ENCODE measurements around the gene GSK3A. TPM values are rescaled to one million over a fixed set of nuclear protein-coding genes. Genes with fewer than 3 reads are reported as not detected.
"Not testable (repeated sequence)": the region's sequence is repeated elsewhere in the genome, so short reads cannot be mapped to it uniquely, and the experiment has no call there.

GSK3A gene
- total RNA-seq, 1 donor, result 18.3 TPM

DNA sequence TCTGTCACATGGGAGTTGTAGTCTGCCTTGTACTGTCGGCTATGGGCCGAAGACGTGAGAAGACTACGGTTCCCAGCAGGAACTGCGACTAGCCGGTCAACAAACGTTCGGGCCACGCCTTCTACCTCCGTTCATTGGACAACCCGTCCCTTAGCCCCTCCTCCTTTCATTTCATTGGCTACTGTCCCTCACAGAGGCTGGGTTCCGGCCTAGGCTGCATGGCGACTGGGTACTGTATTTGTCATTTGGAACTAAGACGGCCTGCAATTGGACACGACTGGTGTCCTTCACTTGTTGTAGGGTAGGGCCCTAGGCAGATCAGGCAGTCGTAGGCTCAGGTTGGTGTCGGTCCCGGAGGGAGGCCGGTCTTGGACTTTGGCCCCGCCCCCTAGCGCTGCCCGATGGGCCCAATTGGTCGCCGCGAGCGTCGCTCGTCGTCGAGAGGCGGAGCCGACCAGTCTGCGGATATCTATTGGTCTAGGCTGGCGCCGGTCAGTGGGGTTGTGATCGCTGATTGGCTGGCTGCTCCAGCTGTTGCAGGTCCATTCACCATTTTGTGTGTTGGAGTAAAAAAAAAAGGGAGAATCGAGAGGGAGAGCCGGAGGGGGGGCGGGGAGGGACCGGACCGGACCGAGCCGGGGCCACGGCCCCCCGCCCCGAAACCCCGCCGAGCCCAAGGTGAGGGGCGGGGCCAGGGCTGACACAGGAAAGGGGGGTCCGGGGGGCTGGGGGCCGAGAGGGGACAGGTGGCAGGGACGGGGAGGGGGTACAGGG, 26.5 kb upstream of the GSK3A start, which contains the start of gene CIC:
TSS of gene CIC (plus strand) at position 549 of the 774 bp plus-strand sequence. CDS start 2,532 bp downstream, outside the sequence.
- peak; percentile 100 for DNase-seq (ENCODE audit: low read depth)
- H3K4me3 ChIP-seq (ENCODE audit: low read depth, low read length), result peak within 1 kb of the TSS; percentile 95
- TF ChIP-seq, protein P1, sequence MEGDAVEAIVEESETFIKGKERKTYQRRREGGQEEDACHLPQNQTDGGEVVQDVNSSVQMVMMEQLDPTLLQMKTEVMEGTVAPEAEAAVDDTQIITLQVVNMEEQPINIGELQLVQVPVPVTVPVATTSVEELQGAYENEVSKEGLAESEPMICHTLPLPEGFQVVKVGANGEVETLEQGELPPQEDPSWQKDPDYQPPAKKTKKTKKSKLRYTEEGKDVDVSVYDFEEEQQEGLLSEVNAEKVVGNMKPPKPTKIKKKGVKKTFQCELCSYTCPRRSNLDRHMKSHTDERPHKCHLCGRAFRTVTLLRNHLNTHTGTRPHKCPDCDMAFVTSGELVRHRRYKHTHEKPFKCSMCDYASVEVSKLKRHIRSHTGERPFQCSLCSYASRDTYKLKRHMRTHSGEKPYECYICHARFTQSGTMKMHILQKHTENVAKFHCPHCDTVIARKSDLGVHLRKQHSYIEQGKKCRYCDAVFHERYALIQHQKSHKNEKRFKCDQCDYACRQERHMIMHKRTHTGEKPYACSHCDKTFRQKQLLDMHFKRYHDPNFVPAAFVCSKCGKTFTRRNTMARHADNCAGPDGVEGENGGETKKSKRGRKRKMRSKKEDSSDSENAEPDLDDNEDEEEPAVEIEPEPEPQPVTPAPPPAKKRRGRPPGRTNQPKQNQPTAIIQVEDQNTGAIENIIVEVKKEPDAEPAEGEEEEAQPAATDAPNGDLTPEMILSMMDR (IDR thresholded peaks at IDR 0.05; ENCODE audit: insufficient read depth, low read length), result no peak

DNA sequence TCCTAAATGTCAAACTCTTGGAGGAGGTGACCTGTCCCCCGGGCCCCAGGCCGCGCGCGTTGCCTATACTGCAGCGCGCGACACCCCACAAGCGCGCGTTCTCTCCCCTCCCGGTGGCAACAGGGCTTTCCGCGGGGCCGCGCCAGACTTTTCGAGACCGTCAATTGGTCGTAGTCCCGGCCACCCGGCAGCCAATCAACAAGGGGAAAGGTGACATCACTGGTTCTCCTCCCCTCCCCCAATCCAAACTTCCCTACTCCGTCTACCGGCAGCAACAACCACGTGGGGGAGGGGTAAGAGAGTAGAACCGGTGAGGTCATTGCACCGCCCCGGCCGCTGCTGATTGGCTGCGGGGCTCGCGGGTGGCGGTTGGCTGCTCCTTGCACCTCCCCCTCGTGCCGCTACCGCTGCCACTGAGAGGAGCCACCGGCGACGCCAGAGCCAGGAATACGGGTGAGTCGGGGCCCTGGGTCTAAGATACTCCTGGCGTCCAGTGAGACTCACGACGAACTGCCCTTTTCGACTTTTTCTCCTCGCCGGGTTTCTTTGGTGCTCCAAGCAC, 25.8 kb upstream of the GSK3A start:
- TF ChIP-seq, protein P1 (IDR thresholded peaks at IDR 0.05; ENCODE audit: insufficient read depth, low read length), result no peak
- peak; percentile 100 for DNase-seq (ENCODE audit: low read depth)
- H3K4me3 ChIP-seq (ENCODE audit: low read depth, low read length), result peak overlapping the region; percentile 95

DNA sequence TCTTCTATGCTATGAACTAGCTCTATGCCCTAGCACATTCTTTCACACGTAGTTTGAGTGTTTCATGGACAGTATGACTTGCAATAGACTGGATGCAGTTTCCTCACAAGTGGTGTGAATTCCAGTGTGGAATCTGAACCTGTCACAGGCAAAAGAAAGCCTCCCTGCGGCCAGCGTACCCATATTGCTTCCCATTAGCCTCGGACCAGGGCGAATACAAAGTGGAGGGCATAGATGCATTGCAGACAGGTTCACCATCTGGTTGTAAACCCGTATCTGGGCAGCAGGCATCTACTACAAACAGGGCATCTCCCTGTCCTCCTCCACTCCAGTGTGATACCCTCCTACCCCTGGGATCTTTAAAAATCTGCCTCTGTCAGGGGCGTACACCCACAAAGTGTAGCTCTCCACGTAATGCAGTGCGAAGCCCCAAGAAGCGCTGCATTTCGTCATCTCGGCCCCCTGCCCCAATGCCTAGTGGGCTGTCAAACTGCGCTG, 25.3 kb upstream of the GSK3A start:
- peak overlapping the region; percentile 74 for H3K4me3 ChIP-seq (ENCODE audit: low read depth, low read length)
- TF ChIP-seq, protein P1 (IDR thresholded peaks at IDR 0.05; ENCODE audit: insufficient read depth, low read length), result no peak
- DNase-seq (ENCODE audit: low read depth), result peak; percentile 20

DNA sequence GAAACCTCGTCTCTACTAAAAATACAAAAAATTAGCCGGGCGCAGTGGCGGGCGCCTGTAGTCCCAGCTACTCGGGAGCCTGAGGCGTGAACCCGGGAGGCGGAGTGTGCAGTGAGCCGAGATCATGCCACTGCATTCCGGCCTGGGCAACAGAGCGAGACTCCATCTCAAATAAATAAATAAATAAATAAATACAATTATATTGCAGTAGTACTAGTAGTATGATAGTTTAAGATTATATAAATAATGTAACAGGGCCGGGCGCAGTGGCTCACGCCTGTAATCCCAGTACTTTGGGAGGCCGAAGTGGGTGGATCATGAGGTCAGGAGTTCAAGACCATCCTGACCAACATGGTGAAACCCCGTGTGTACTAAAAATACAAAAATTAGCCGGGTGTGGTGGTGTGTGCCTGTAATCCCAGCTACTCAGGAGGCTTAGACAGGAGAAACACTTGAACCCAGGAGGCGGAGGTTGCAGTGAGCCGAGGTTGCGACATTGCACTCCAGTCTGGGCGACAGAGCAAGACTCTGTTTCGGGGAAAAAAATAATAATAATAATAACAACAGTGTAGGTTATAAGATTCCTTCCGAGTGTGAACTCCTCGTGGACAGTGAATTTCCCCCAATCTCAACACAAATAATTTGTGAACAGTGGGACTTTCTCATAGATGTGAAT, 24.7 kb upstream of the GSK3A start:
- DNase-seq (ENCODE audit: low read depth); H3K4me3 ChIP-seq (ENCODE audit: low read depth, low read length): not testable (repeated sequence)

DNA sequence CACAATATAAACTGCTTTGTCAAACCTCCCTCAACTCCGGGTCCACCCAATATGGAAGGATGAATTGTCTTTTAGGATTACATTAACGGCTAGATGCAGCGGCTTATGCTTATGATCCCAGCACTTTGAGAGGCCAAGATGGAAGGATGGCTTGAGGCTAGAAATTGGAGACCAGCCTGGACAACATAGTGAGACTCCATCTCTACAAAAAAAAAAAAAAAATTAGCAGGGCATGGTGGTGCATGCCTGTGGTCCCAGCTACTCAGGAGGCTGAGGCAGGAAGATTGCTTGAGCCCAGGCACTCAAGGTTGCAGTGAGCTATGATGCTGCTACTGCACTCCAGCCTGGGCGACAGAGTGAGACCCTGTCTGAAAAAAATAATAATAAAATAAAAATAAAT, 23.7 kb upstream of the GSK3A start:
- H3K4me3 ChIP-seq (ENCODE audit: low read depth, low read length), result not testable (repeated sequence)

DNA sequence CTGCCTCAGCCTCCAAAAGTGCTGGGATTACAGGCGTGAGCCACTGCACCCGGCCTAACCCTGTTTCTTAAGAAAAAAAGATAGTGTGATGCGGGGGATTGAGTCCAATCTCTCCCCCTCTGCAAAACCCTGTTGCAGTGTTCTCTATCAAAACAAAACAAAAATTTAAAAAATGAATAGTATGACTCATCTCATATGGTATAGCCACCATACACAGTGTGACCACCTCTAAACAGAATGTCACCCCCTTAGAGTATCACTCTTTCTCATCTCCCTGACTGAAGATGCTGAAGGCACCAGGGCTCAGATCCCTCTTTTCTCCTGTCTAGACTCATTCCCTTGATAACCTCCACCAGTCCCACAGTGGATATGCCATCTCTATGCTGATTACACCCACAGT, 19.4 kb upstream of the GSK3A start:
- no peak for DNase-seq (ENCODE audit: low read depth)

More for the DNA sequence above, 23.7 kb upstream of the GSK3A start:
- DNase-seq (ENCODE audit: low read depth), result not testable (repeated sequence)

DNA sequence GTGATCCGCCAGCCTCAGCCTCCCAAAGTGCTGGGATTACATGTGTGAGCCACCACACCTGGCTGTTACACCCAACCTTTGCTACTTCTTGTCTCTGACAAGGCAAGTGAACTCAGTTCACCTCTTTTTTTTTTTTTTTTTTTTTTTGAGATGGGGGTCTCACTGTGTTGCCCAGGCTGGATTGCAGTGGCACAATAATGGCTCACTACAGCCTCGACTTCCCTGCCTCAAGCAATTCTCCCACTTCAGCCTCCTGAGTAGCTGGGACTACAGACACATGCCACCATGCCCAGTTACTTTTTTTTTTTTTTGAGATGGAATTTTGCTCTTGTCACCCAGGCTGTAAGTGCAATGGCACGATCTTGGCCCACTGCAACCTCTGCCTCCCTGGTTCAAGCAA, 15.4 kb upstream of the GSK3A start:
- H3K4me3 ChIP-seq (ENCODE audit: low read depth, low read length), result not testable (repeated sequence)

More for the DNA sequence above, 19.4 kb upstream of the GSK3A start:
- TF ChIP-seq, protein P1 (IDR thresholded peaks at IDR 0.05; ENCODE audit: insufficient read depth, low read length), result no peak
- no peak overlapping the region for H3K4me3 ChIP-seq (ENCODE audit: low read depth, low read length)

More for the DNA sequence above, 15.4 kb upstream of the GSK3A start:
- DNase-seq (ENCODE audit: low read depth), result not testable (repeated sequence)
